Keratinocyte (primary cell): Measurements from ENCODE around the gene PHLDB3.

ENCODE experiments used
- EZH2 ChIP-seq: IDR thresholded peaks from one replicate; pipeline ENCODE4 v1.6.1; 2012; ENCODE audit warnings: inconsistent platforms, mild to moderate bottlenecking, low read length, moderate library complexity
- TF ChIP-seq, protein P1 (sequence below), 3 experiments: IDR thresholded peaks in 1 of 3; conservative IDR thresholded peaks in 1 of 3; optimal IDR thresholded peaks in 1 of 3; 2 replicates in 2 of 3; 3 replicates in 1 of 3; pipeline versions ENCODE3 to v1.5.1; 2011; ENCODE audit warnings: low read length in 3 of 3, mild to moderate bottlenecking in 3 of 3, moderate library complexity in 2 of 3, control low read depth in 1 of 3, inconsistent platforms in 1 of 3; ENCODE audit not compliant: insufficient read depth in 2 of 3; ENCODE audit errors: extremely low read depth in 1 of 3

DNA sequence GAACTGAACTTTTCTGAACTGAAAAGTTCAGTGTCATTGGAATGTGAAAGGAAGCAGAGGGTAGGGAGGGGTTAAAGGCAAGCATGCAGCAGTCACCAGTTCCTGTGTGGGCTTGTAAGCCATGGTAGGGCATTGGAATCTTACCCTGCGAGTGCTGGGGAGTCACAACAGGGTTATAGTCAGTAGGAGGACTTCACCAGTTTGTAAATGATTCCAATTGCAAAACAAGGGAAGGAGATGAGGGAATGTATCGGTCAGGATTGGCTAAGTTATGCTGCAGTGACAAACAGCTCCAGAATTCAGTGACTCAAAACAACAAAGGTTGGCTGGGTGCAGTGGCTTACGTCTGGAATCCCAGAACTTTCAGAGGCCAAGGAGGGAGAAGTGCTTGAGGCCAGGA lies 52.0 kb downstream of the PHLDB3 start:
- no peak for TF ChIP-seq EZH2
- TF ChIP-seq, protein P1, sequence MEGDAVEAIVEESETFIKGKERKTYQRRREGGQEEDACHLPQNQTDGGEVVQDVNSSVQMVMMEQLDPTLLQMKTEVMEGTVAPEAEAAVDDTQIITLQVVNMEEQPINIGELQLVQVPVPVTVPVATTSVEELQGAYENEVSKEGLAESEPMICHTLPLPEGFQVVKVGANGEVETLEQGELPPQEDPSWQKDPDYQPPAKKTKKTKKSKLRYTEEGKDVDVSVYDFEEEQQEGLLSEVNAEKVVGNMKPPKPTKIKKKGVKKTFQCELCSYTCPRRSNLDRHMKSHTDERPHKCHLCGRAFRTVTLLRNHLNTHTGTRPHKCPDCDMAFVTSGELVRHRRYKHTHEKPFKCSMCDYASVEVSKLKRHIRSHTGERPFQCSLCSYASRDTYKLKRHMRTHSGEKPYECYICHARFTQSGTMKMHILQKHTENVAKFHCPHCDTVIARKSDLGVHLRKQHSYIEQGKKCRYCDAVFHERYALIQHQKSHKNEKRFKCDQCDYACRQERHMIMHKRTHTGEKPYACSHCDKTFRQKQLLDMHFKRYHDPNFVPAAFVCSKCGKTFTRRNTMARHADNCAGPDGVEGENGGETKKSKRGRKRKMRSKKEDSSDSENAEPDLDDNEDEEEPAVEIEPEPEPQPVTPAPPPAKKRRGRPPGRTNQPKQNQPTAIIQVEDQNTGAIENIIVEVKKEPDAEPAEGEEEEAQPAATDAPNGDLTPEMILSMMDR (optimal IDR thresholded peaks at IDR 0.05 in 1 of 3, IDR thresholded peaks at IDR 0.05 in 1 of 3, conservative IDR thresholded peaks at IDR 0.05 in 1 of 3; ENCODE audit: extremely low read depth in 1 of 3, insufficient read depth in 2 of 3, low read length in 3 of 3), result no peak
